A172 (cell line): ENCODE measurements around the gene TMEM169. TPM values are rescaled to one million over a fixed set of nuclear protein-coding genes. Genes with fewer than 3 reads are reported as not detected.
"Not testable (repeated sequence)": the region's sequence is repeated elsewhere in the genome, so short reads cannot be mapped to it uniquely, and the experiment has no call there.

Experiments used
- DNase-seq: peaks from one replicate; pipeline ENCODE4 v3.0.0-alpha.2; 2015; ENCODE audit warnings: low spot score
- total RNA-seq: library from RNA; depleted of rRNA; stranded (reverse); fragments of >200 nt; shearing (Covaris generic); gene quantifications from 2 replicates; pipeline ENCODE4 v1.2.3, GENCODE V29; 2014; rRNA removed

TMEM169 gene
- total RNA-seq, 1 experiment from 2014 or later = 0.52 TPM

DNA sequence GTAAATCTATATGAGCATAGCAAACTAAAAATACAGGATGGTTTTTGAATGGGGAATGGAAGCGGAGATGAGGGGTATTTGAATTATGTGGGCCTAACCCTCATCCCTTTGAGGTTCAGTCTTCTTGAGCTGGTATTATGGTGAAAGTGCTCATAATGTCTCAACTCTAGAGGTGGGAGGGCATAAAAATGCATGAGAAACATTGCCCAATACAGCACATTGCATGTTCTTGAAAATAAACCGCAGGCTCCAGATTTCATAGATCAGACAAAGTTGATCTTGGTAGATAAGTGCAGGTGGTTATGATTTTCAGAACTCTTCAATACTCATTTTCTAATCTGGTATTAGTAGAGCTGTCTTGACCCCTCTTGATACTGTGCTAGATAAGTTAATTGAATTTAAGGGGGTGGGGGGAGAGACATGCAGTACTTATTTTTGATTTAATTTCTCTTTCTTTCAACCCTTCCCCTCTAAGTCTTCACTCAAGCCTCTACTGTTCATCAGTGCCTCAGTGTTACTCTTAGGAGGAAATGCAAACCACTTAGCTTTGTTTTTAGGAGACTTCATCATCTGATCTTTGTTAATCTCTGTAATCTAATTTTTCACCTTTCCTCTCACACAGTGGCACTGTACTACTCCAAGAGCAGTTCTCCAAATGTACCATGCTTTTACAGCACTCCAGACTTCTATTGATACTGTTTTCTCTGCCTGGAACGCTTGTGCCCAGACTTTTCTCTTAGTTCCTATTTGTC, 49.6 kb downstream of the TMEM169 start:
- DNase-seq = no peak

DNA sequence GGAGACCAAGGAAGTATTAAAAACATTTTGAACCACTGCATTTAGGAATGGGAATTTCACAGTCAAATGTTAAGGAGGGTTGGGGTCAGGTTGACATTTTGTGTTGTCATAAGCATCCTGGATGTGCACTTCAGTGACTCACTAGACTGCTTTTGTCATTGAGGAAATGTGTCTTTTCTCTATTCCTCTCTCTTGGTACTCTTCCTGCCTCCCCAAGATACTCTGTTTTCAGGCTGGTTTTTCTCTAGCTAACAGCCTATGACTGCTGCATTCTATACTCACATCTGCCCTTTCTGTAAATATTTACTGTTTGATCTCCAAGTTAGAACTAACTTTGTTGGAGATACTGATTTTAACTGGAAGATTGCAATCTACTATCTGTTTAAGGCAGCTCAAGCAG, 50.9 kb downstream of the TMEM169 start:
- DNase-seq = no peak

DNA sequence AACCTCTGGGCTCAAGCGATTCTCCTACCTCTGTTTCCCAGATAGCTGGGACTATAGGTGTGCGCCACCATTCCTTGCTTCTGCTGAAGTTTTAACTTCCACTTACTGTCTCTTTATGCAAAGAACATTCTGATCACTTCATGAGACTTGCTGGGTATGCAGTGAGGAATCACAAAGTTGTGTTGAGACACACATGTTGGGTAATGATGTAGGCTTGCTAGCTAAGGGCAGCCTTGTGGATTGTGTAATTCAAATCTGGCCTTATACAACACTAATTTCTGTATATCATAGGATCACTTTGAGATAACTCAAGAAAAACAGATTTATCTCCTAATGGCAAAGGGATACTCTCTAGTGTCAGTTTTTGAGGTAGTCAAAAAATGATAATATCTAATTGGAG, 51.7 kb downstream of the TMEM169 start:
- DNase-seq = no peak

DNA sequence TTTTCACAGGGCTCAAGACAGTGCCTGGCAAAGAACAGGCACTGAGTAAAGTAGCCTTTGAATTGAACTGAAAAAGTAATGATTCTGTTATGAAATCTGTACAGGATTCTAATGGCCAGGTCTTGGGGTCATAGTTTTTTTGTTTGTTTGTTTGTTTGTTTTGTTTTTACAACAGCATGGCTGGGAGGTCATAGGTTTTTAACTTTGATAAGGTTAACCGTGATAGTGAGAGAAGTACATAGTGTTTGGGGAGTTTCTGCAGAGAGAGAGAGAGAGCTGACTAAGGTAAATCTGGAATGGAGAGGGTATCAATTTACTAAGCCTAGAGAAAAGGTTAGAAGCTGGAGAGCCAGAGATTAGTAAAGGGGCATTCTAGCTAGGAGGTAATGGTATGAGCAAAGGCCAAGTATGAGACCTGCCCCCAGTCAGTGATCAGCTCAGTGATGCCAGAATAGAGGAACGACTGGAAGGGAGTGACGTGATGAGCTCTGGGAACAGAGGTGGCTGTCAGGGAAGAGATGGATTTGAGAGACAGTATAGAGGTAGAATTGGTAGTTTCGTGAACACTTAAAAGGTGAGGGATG, 53.3 kb downstream of the TMEM169 start:
- DNase-seq = no peak

DNA sequence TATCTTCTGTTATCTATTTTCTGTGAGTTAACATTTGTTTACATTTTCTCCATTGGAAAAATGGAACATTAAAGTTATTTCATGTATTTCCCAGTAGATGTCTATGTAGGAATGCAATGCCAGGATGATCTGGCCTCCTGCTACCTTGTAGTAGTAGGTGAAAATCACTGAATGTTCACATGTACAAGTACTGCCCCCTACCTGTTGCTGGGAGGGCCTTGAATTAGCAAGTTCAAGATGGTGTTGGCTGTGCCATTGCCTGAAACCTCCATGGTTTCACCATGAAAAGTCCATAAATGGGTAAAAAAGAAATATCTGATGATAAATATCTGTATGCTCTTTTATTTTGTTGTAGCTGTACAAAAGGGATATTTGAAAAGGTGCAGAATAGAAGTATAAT, 58.2 kb downstream of the TMEM169 start:
- no peak for DNase-seq

DNA sequence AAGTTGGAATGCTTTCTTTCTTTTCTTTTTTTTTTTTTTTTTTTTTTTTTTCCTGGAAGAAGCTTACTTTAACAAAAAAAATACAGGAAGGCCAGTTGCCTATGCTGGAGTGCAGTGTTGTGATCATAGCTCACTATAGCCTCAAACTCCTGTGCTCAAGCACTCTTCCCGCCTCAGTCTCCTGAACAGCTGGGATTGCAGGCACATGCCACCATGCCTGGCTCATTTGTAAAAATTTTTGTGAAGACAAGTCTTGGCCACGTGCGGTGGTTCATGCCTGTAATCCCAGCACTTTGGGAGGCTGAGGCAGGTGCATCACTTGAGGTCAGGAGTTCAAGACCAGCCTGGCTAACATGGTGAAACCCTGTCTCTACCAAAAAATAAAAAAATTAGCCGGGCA, 59.8 kb downstream of the TMEM169 start:
- not testable (repeated sequence) for DNase-seq

DNA sequence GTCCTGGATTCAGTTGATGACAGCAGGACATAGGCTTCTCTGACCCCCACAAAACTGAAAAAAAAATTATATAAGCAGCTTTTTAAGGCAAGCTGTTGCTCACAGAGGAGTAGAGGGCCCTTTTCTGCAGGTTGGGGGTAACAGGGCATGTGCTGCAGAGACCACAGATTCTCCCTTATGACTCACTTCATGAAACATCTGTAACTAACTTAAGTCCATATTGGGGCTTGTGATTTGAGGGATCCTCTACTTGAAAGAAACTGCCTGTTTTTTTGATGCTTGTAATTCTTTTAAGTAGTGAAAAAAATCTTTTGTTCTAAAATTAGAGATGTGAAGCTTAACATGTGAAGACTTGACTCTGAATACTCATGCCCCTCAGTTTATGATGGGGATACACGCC, 60.8 kb downstream of the TMEM169 start:
- peak; percentile 18 for DNase-seq

DNA sequence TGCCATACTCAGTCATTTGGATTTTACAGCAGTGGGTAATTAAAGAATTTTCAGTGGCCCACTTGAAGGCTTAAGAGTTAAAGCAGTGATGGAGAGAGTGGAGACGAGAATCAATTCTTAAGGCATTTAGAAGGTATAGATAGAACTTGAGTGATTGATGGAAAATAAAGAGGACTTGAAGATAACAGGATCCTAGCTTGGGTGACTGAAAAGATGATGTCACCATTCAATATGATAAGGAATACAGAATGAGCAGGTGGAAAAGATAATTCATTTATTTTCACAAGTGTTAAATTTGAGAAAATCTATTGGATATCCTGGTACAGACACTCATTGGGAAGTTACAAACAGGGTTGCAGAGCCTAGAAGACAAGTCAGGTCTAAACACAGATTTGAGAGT, 62.7 kb downstream of the TMEM169 start:
- DNase-seq = no peak

DNA sequence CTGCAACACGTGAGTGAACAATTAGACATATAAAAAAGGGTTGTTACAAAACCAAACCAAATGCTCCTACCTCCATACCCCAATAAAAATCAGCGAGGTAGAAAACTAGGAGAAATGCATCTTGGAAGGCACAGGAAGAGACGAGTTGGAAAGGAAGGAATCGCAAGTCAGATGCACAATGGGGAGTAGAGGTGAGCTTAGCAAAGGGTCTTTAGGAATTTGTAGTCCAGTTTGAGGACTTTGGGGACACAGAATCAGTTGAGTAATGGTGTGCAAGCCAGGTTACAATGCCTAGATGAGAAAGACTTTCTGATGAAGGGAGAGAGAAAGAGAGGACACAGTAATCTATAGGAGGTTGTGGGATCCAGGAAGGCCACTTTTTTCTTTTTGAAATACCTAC, 63.1 kb downstream of the TMEM169 start:
- no peak for DNase-seq

DNA sequence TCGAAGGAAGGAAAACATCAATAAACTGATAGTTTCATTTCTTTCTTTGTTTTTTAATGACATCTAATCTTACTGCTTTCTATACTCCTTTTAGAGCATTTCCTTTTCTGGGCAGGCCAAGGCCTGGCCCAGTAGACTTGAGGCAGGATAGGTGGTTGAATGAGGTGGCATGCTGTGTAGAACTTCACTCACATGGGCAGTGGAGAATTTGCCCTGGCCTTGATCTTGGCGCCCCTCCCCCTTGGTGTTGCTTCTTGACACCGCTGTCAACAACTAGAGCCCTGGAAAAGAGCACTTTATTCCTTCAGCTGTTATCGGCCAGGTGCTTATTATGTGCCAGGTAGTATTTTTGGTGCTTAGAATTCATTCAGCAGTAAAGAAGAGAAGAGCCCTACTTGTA, 64.9 kb downstream of the TMEM169 start:
- DNase-seq = no peak

DNA sequence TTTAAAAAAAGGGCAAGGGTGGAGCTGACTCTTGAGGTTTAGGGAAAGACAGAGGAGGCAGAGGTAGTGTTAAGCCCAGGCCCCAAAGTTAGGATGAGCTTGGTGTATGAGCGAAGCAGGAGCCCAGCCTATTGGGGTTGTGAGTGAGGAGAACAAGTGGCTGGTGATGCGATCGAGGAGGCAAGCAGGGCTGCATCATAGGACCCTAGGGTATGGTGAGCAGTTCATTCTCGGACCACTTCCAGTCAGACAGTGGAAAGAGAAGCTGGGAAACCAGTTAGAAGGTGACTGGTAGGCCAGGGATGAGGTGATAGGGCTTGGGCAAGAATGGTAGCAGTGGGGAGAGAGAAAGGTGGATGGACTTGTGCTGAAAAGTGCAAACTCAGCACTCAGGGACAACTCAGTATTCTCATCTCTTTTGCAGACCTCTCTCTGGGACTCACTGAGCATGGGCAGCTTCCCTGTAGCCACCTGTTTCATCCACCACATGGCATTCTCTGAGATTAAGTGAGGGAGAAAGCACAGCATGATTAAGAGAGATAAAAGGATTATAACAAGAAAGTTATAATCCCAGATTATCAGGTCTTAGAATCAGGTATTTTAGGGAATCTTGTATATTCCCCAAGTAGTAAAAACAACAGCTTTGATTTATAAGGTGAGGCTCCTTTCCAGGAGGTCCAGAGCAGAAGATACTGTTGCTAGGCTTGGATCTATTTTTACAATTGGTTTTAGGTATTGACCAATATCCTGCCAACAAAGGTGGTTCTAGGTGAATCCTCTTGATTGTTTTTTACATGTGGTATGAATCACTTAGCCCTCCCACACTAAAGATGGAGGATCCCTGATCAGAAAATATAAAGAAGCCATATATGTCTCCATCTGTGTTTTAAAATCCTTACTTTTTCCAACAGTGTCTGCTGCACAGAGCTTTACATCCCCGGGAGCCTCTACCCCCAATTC, 65.7 kb downstream of the TMEM169 start:
- no peak for DNase-seq

DNA sequence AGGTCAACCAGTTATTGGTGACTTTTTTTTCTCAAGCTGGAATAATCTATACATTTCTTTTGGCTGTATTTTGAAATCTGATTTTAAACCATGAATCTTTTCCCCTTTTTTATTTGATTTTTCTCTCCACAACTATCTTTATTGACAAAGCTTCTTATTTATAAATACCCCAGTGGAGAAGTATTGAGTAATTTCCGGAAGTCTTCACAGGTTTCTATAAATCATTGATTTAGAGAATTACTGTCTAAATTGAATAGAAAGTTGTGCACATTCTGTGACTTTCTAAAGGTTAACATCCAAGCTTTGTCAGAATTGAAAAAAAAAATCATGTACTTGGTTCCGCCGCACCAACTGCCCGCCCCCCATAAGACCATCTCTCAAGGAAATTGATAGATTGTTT, 67.3 kb downstream of the TMEM169 start:
- no peak for DNase-seq

DNA sequence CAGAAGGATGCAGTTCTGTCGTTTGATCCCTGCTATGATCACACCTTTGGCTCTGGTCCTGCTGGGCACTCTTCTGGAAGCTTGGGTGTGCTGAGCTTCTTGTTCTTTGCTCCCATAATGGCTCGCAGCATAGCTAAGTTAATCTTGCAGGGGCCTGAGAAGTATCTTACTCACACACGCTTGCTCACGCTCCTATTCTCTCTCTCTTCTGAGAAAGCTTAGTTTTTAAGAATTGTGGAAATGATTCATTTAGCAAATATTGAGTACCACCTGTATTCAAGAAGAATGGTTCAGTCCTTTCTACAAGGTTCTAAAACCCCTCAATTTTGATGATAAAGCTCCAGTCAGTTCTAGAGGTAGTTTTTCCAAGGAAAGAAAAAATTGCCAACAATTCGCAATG, 68.0 kb downstream of the TMEM169 start:
- DNase-seq = peak; percentile 20

DNA sequence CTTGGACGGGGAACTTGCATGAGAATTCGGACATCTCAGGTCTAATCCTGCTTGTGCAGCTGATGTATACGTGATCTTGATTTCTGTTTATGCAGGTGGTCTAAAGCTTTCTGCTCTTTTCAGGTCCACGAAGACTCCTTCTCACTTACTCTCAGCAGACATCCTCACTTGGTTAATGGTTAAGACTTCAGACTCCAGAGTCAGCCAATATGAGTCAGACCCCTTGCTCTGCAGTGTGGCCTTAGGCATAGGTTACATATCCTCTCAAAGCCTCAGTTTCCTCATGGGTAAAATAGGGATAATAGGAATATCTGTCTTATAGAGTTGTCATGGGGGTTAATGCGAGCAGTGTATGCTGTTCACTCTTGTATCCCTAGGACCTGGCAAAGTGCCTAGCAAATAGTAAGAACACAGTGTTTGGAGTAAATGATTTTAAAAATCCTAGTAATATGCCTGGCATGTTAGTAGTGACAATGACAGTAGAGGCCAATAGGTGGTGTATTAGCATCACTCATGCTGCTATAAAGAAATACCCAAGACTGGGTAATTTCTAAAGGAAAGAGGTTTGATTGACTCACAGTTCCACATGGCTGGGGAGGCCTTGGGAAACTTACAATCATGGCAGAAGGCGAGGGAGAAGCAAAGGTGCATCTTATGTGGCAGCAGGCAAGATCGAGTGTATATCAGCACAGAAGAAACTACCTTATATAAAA, 69.8 kb downstream of the TMEM169 start:
- no peak for DNase-seq

Other genes starting within 250 kb of the TMEM169 start
- 8.9 and 14.1 TPM in 2 replicates for gene MREG, start 68.4 kb upstream of the TMEM169 start, total RNA-seq
- gene PECR, start 110 bp upstream of the TMEM169 start, total RNA-seq = 32.0 and 39.3 TPM in 2 replicates
- 488 and 512 TPM in 2 replicates for gene XRCC5, start 27.4 kb downstream of the TMEM169 start, total RNA-seq